ENCODE data around the gene B3GALT4. TPM values are rescaled to one million over a fixed set of nuclear protein-coding genes. Genes with fewer than 3 reads are reported as not detected.

Gene B3GALT4
- total RNA-seq, 1 donor from 2014 or later, result 15.9 TPM

DNA sequence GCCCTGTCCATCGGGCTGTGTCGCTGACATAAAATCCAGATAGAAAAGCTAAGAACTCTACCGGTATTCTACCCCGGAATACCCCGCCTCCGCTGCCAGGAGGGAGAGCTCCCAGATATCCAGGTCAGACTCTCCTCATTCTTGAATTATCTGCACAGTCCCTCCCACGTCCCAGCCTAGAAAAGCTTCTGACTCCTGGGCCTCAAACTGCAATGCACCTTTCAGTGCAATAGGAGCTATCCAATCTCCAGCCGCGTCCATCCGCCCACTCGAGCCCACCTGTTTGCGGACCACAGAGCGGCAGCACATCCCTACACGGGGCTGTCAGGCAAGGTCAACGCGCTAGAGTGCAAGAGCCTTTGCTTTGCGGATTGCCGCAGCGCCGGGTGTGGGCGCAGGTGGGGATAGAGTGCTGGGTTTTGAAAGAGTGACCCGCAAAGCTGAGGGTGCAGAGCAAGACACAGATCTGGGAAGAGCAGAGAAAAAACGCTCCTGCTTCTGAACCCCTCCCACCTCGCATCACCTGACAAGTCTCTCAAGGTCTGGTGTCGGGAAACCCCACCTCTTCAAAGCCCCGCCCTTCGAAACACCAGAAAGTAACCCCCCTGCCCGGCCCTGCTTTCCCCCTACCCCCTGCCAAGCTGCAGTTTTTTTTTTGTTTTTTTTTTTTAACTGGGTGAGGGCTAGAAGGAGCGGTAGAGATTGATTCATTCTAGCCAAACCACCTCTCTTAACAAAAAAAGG is 35.6 kb downstream of the B3GALT4 start:
- Histone ChIP-seq H3K27me3 (no peaks in the 10 kb centered on the region), H3K4me3 (peak overlapping the region; percentile 60 to 82), H3K9me3 (no peaks in the 10 kb centered on the region), H3K36me3 (peaks cover 5% of the 10 kb centered on the region in 2 donors), H3K27ac (peak overlapping the region; percentile 87 to 97), H3K4me1 (peaks cover 0 to 24% of the 10 kb centered on the region in 2 donors)
- TF ChIP-seq, protein P1, sequence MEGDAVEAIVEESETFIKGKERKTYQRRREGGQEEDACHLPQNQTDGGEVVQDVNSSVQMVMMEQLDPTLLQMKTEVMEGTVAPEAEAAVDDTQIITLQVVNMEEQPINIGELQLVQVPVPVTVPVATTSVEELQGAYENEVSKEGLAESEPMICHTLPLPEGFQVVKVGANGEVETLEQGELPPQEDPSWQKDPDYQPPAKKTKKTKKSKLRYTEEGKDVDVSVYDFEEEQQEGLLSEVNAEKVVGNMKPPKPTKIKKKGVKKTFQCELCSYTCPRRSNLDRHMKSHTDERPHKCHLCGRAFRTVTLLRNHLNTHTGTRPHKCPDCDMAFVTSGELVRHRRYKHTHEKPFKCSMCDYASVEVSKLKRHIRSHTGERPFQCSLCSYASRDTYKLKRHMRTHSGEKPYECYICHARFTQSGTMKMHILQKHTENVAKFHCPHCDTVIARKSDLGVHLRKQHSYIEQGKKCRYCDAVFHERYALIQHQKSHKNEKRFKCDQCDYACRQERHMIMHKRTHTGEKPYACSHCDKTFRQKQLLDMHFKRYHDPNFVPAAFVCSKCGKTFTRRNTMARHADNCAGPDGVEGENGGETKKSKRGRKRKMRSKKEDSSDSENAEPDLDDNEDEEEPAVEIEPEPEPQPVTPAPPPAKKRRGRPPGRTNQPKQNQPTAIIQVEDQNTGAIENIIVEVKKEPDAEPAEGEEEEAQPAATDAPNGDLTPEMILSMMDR (IDR thresholded peaks at IDR 0.05), result no peak
- intact Hi-C loops (cut with DNase I), result loop anchor here (2.0 to 10.0 kb wide), 2 partner anchors 14 to 1648 kb away; partner anchors contain the start of genes C6orf47, CSNK2B, GPANK1 and LY6G5B
- peak in 1 of 2 donors; percentile 82 for DNase-seq (ENCODE audit: low spot score in 2 of 2)

DNA sequence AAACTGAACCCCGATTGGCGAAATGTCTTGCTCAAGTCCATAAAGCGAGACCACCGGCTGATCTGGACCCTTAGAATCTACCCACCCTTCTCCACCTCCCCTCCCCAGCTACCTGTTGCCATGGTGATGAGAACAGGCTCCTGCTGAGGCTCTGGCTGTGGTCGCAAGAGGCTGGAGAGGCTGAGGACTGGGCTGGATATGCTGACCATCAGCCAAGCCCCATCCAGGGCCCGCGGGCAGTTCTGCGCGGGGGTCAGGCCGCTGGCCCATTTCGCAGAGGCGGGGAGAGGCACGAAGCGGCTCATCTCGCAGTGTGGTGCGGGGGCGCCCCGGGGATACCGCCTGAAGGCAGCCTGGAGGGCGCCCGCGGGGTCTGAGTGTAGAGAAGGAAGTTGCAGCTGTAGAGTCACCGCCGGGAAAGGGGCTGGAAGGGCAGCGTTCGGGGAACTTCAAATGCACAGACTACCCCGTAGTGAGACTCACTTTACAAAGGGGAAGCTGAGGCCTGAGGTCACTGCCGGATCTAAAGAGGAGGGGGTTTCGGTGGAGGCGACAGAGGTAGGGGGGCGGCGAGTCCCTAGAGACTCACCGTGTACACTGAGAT is 36.3 kb downstream of the B3GALT4 start:
- Histone ChIP-seq H3K4me3 (peak overlapping the region; percentile 60 to 82), H3K4me1 (peaks cover 0 to 25% of the 10 kb centered on the region in 2 donors), H3K27me3 (no peaks in the 10 kb centered on the region), H3K27ac (peak overlapping the region; percentile 87 to 97), H3K9me3 (no peaks in the 10 kb centered on the region), H3K36me3 (peaks cover 5% of the 10 kb centered on the region in 2 donors)
- TF ChIP-seq, protein P1 (IDR thresholded peaks at IDR 0.05), result no peak
- intact Hi-C loops (cut with DNase I), result loop anchor here (2.0 to 10.0 kb wide), 2 partner anchors 14 to 1648 kb away; partner anchors contain the start of genes C6orf47, CSNK2B, GPANK1 and LY6G5B
- DNase-seq (ENCODE audit: low spot score in 2 of 2), result peak in 1 of 2 donors; percentile 80

DNA sequence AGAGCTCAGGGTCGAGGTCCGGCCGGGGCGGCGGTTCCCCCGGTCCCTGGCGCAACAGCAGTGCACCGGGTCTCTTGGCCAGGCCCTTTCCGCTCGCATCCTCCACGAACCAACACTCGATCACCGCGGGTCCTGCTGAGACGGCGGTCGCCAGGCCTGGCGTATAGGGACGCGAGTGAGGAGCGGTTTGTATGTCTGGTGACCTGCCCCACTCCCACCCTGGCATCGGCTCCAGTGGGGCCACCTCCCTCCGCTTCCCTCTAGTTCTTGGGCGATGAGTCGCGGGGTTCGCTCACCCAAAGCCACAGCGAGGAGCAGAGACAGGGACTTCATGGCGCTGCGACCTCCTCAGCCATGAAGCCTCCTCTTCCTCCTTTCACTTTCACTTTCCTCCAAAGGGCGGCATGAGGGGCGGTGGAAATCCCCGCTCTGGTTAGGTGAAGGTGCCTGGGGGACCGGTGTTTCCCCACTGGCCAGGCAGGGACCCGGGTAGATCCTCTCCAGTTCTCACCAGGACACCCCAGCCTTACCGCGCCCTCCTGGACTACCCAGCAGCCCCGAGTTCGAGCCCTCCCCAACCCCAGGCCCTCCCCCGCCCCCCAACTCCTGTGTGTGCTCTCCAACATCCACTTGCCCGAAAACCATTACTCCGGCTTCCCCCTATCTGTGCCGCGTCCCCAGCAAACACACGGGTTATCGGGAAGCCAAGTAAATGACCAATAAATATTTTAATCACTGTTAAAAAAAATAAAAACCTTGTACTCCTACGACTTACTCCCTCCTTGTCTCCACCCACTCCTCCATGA is 37.0 kb downstream of the B3GALT4 start, which contains the start of gene TAPBP:
TSS of gene TAPBP (minus strand) at position 370 of the 806 bp plus-strand sequence. CDS start at position 333, 37 bp downstream.
- peaks cover 0 to 32% of the 10 kb centered on the region in 2 donors for H3K4me1 ChIP-seq
- H3K36me3 ChIP-seq, result peaks cover 6 to 7% of the 10 kb centered on the region in 2 donors
- TF ChIP-seq, protein P1 (IDR thresholded peaks at IDR 0.05), result no peak
- intact Hi-C loops (cut with DNase I), result loop anchor here (2.0 to 10.0 kb wide), 2 partner anchors 15 to 1649 kb away; partner anchors contain the start of genes C6orf47, CSNK2B, GPANK1 and LY6G5B
- H3K27me3 ChIP-seq, result no peaks in the 10 kb centered on the region
- DNase-seq (ENCODE audit: low spot score in 2 of 2), result peak in 1 of 2 donors; percentile 78
- H3K4me3 ChIP-seq, result peak within 1 kb of the TSS; percentile 60 to 82
- no peaks in the 10 kb centered on the region for H3K9me3 ChIP-seq
- peak within 1 kb of the TSS; percentile 87 to 97 for H3K27ac ChIP-seq

DNA sequence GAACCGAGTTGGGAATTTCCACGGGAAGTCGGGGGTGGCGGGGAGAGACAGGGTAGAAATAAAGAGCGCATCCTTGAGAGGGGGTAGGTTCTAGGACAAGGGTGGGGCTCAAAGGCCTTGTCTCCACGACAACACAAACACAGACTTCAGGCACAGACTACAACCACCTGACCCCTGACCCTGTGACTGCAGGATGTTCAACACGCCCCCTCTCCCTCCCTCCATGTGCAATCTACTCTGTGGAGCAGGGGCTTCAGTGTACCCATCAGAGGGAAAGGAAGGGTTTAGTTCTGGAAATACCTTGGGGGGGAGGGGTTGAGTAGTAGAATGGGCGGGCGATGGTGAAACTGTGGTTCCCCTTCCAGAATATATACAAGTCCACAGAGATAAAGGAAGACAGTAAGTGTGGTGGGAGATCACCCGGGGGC is 37.6 kb downstream of the B3GALT4 start:
- Histone ChIP-seq H3K4me1 (peaks cover 0 to 36% of the 10 kb centered on the region in 2 donors), H3K9me3 (no peaks in the 10 kb centered on the region), H3K27me3 (no peaks in the 10 kb centered on the region), H3K27ac (peak overlapping the region; percentile 87 to 97), H3K4me3 (peak overlapping the region; percentile 60 to 82), H3K36me3 (peaks cover 11 to 14% of the 10 kb centered on the region in 2 donors)
- DNase-seq (ENCODE audit: low spot score in 2 of 2), result peak in 1 of 2 donors; percentile 87
- TF ChIP-seq, protein P1 (IDR thresholded peaks at IDR 0.05), result no peak
- intact Hi-C loops (cut with DNase I), result loop anchor here (10.0 kb wide), 1 partner anchor 1650 kb away; the partner anchor contains the start of genes C6orf47, CSNK2B, GPANK1 and LY6G5B

Measured in ascending aorta (tissue), 2 donors.